ENCODE measurements around the gene ARHGEF4.
A peak's percentile ranks its signal among the peaks of the same experiment; 100 is the strongest.

The ARHGEF4 gene

GRCh38 chr2:130807659-130808385 is 28.9 kb upstream of the ARHGEF4 start:
- Mint-ChIP-seq H3K4me1 (ENCODE audit: low read depth) (peaks cover 7% of the 10 kb centered on the region), H3K36me3 (ENCODE audit: low read depth) (no peaks in the 10 kb centered on the region), H3K4me3 (no peak overlapping the region), H3K9me3 (no peaks in the 10 kb centered on the region), H3K27me3 (peaks cover 9% of the 10 kb centered on the region), H3K27ac (no peak overlapping the region)
- no peak for DNase-seq

- no peak for DNase-seq
- H3K36me3 Mint-ChIP-seq (ENCODE audit: low read depth): no peaks in the 10 kb centered on the region
- H3K9me3 Mint-ChIP-seq: no peaks in the 10 kb centered on the region
- H3K27me3 Mint-ChIP-seq: peaks cover 9% of the 10 kb centered on the region
- H3K4me3 Mint-ChIP-seq: no peak overlapping the region
- H3K4me1 Mint-ChIP-seq (ENCODE audit: low read depth): peaks cover 7% of the 10 kb centered on the region
- no peak overlapping the region for H3K27ac Mint-ChIP-seq
These were observed 28.0 kb upstream of the ARHGEF4 start for GRCh38 chr2:130808482-130809268.

- no peak overlapping the region for H3K4me3 Mint-ChIP-seq
- no peak overlapping the region for H3K27ac Mint-ChIP-seq
- no peaks in the 10 kb centered on the region for H3K36me3 Mint-ChIP-seq (ENCODE audit: low read depth)
- peaks cover 12% of the 10 kb centered on the region for H3K27me3 Mint-ChIP-seq
- H3K9me3 Mint-ChIP-seq: no peaks in the 10 kb centered on the region
- DNase-seq: no peak
- peaks cover 5% of the 10 kb centered on the region for H3K4me1 Mint-ChIP-seq (ENCODE audit: low read depth)
These were observed 26.2 kb upstream of the ARHGEF4 start for GRCh38 chr2:130810490-130810889.

GRCh38 chr2:130813722-130814121 is 23.0 kb upstream of the ARHGEF4 start:
- no peak for DNase-seq
- peaks cover 15% of the 10 kb centered on the region for H3K27me3 Mint-ChIP-seq
- no peak overlapping the region for H3K4me3 Mint-ChIP-seq
- no peaks in the 10 kb centered on the region for H3K9me3 Mint-ChIP-seq
- no peaks in the 10 kb centered on the region for H3K4me1 Mint-ChIP-seq (ENCODE audit: low read depth)
- H3K36me3 Mint-ChIP-seq (ENCODE audit: low read depth): no peaks in the 10 kb centered on the region
- H3K27ac Mint-ChIP-seq: no peak overlapping the region

- Mint-ChIP-seq H3K4me1 (ENCODE audit: low read depth) (no peaks in the 10 kb centered on the region), H3K36me3 (ENCODE audit: low read depth) (no peaks in the 10 kb centered on the region), H3K9me3 (no peaks in the 10 kb centered on the region), H3K4me3 (no peak overlapping the region), H3K27me3 (peaks cover 16% of the 10 kb centered on the region), H3K27ac (no peak overlapping the region)
- no peak for DNase-seq
These were observed 21.6 kb upstream of the ARHGEF4 start for GRCh38 chr2:130814931-130815680.

- peaks cover 10% of the 10 kb centered on the region for H3K4me1 Mint-ChIP-seq (ENCODE audit: low read depth)
- H3K4me3 Mint-ChIP-seq: no peak overlapping the region
- peaks cover 11% of the 10 kb centered on the region for H3K27me3 Mint-ChIP-seq
- H3K27ac Mint-ChIP-seq: no peak overlapping the region
- no peaks in the 10 kb centered on the region for H3K9me3 Mint-ChIP-seq
- DNase-seq: no peak
- H3K36me3 Mint-ChIP-seq (ENCODE audit: low read depth): no peaks in the 10 kb centered on the region
These were observed 17.9 kb upstream of the ARHGEF4 start for GRCh38 chr2:130818809-130819208.

- Mint-ChIP-seq H3K27ac (no peak overlapping the region), H3K27me3 (peaks cover 11% of the 10 kb centered on the region)
- DNase-seq: no peak
These were observed 17.5 kb upstream of the ARHGEF4 start for GRCh38 chr2:130819226-130819607.

GRCh38 chr2:130819608-130820278 is 17.0 kb upstream of the ARHGEF4 start:
- no peak overlapping the region for H3K4me3 Mint-ChIP-seq

More at GRCh38 chr2:130819226-130819607, 17.5 kb upstream of the ARHGEF4 start:
- H3K4me3 Mint-ChIP-seq: no peak overlapping the region
- H3K4me1 Mint-ChIP-seq (ENCODE audit: low read depth): peaks cover 14% of the 10 kb centered on the region
- no peaks in the 10 kb centered on the region for H3K36me3 Mint-ChIP-seq (ENCODE audit: low read depth)
- H3K9me3 Mint-ChIP-seq: no peaks in the 10 kb centered on the region

GRCh38 chr2:130820279-130820861 is 16.3 kb upstream of the ARHGEF4 start:
- DNase-seq: no peak
- Mint-ChIP-seq H3K27ac (no peak overlapping the region), H3K36me3 (ENCODE audit: low read depth) (no peaks in the 10 kb centered on the region), H3K4me3 (no peak overlapping the region), H3K4me1 (ENCODE audit: low read depth) (peaks cover 25% of the 10 kb centered on the region), H3K27me3 (peaks cover 8% of the 10 kb centered on the region), H3K9me3 (no peaks in the 10 kb centered on the region)

More at GRCh38 chr2:130819608-130820278, 17.0 kb upstream of the ARHGEF4 start:
- no peaks in the 10 kb centered on the region for H3K36me3 Mint-ChIP-seq (ENCODE audit: low read depth)
- peaks cover 11% of the 10 kb centered on the region for H3K27me3 Mint-ChIP-seq
- no peak for DNase-seq
- peaks cover 19% of the 10 kb centered on the region for H3K4me1 Mint-ChIP-seq (ENCODE audit: low read depth)
- no peaks in the 10 kb centered on the region for H3K9me3 Mint-ChIP-seq
- no peak overlapping the region for H3K27ac Mint-ChIP-seq

- Mint-ChIP-seq H3K9me3 (no peaks in the 10 kb centered on the region), H3K4me1 (ENCODE audit: low read depth) (peaks cover 28% of the 10 kb centered on the region), H3K27ac (no peak overlapping the region), H3K27me3 (peaks cover 4% of the 10 kb centered on the region), H3K4me3 (no peak overlapping the region), H3K36me3 (ENCODE audit: low read depth) (no peaks in the 10 kb centered on the region)
- no peak for DNase-seq
These were observed 14.8 kb upstream of the ARHGEF4 start for GRCh38 chr2:130821867-130822266.

- peak overlapping the region; percentile 14 for H3K27ac Mint-ChIP-seq
- no peak for DNase-seq
- H3K27me3 Mint-ChIP-seq: peaks cover 4% of the 10 kb centered on the region
- H3K4me1 Mint-ChIP-seq (ENCODE audit: low read depth): peaks cover 28% of the 10 kb centered on the region
- H3K36me3 Mint-ChIP-seq (ENCODE audit: low read depth): no peaks in the 10 kb centered on the region
- H3K4me3 Mint-ChIP-seq: no peak overlapping the region
- H3K9me3 Mint-ChIP-seq: no peaks in the 10 kb centered on the region
These were observed 13.9 kb upstream of the ARHGEF4 start for GRCh38 chr2:130822766-130823165.

- peak overlapping the region; percentile 95 for H3K27ac Mint-ChIP-seq
- H3K9me3 Mint-ChIP-seq: no peaks in the 10 kb centered on the region
- no peak overlapping the region for H3K4me3 Mint-ChIP-seq
- H3K36me3 Mint-ChIP-seq (ENCODE audit: low read depth): no peaks in the 10 kb centered on the region
- peaks cover 4% of the 10 kb centered on the region for H3K27me3 Mint-ChIP-seq
- peaks cover 28% of the 10 kb centered on the region for H3K4me1 Mint-ChIP-seq (ENCODE audit: low read depth)
- no peak for DNase-seq
These were observed 13.4 kb upstream of the ARHGEF4 start for GRCh38 chr2:130823171-130823885.

- Mint-ChIP-seq H3K9me3 (no peaks in the 10 kb centered on the region), H3K27ac (peak overlapping the region; percentile 95), H3K4me3 (peak overlapping the region; percentile 51), H3K4me1 (ENCODE audit: low read depth) (peaks cover 28% of the 10 kb centered on the region), H3K36me3 (ENCODE audit: low read depth) (no peaks in the 10 kb centered on the region), H3K27me3 (no peaks in the 10 kb centered on the region)
- peak; percentile 78 for DNase-seq
These were observed 12.7 kb upstream of the ARHGEF4 start for GRCh38 chr2:130823886-130824491.
